IPS-20b (cell line): Measurements from ENCODE around the gene ANGPTL8.

Experiments used
- H3K27ac ChIP-seq: one replicate; pipeline ENCODE4 v1.5.1; 2013; ENCODE audit warnings: low read length
- H3K27me3 ChIP-seq: 2 replicates; pipeline ENCODE4 v1.6.1; 2013; ENCODE audit warnings: mild to moderate bottlenecking, low read length, inconsistent platforms; ENCODE audit not compliant: insufficient read depth
- H3K36me3 ChIP-seq: 2 replicates; pipeline ENCODE4 v1.6.1; 2013; ENCODE audit warnings: low read depth, mild to moderate bottlenecking, inconsistent platforms, low read length, moderate library complexity; ENCODE audit not compliant: insufficient read depth
- H3K4me1 ChIP-seq: 2 replicates; pipeline ENCODE4 v1.6.1; 2013; ENCODE audit warnings: mild to moderate bottlenecking, control low read depth, inconsistent platforms, low read length, moderate library complexity; ENCODE audit not compliant: insufficient read depth
- H3K4me3 ChIP-seq: 2 replicates; pipeline ENCODE4 v1.5.1; 2013; ENCODE audit warnings: mild to moderate bottlenecking, low read length, inconsistent platforms
- H3K9ac ChIP-seq: 2 replicates; pipeline ENCODE4 v1.6.1; 2013; ENCODE audit warnings: low read depth, mild to moderate bottlenecking, inconsistent platforms, low read length, moderate library complexity
- H3K9me3 ChIP-seq: 2 replicates; pipeline ENCODE4 v1.6.1; 2013; ENCODE audit warnings: mild to moderate bottlenecking, low read depth, low read length, inconsistent platforms; ENCODE audit not compliant: insufficient read depth

Gene ANGPTL8

DNA sequence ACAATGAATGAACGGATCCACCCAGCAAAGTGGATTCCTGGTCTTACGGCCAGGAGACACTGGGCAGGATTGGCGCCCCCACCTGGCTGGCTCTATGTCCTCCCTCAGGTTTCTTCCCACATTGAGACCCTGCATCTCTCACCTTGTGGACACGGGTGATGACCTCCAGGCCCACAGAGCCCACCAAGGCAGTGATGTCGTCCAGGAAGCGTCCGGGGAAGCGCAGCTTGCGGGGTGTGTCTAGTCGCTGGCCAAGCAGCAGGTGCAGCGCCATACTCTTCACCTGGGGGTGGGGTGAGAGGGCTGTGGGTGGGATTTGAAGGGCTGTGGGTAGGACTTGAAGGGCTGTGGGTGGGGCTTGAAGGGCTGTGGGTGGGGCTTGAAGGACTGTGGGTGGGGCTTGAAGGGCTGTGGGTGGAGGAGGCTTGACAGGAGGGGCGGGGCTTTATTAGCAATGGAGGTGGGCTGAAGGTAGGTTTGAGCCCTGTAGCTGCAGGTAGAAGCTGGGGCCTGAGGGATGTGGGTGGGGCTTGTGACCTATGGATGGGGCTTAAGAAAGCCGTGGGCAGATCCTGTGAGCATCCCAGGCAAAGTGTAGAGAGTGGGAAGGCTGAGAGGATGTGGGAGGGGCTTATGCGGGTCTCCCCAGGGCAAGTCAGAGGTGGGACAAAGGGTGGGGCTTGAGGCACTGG lies 12.1 kb upstream of the ANGPTL8 start:
- Histone ChIP-seq H3K27me3 (no peaks in the 10 kb centered on the region), H3K4me3 (no peak overlapping the region), H3K27ac (no peak overlapping the region), H3K9me3 (no peaks in the 10 kb centered on the region), H3K4me1 (no peaks in the 10 kb centered on the region), H3K9ac (no peak overlapping the region), H3K36me3 (peaks cover 16% of the 10 kb centered on the region)

DNA sequence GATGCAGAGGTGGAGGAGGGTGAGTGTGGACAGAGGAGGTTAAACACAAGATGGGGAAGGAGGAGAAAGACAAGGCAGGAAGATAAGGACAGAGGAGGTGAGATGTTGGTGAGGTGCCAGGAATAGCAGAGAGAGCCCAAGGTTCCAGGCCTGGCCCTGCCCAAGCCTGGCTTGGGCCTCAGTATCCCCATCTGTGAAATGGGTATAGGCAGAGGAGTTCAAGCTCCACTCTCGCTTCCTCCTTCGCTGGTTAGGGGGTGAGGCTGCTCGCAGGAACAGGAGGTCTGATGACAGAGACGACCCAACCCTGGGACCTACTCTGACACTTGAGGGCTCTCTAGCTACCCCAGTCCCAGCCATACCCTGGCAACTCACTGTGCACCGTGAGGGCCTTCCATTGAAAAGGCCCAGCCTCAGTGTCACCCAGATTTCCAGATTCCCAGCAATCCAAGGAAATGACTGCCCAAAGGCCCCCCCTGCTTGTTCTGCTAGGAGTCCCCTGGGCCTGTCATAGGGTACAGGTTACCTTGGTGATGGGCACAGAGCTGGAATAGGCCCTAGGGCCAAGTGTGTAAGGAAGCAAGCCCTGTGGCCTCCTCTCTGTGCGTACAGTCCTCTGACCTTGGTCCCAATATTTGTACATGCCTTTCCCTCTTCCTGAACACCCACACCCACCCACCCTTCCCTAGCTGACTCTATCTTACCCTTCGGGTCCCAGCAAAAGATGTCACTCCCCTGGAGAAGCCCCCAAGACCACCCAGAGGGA lies 8.6 kb upstream of the ANGPTL8 start:
- no peaks in the 10 kb centered on the region for H3K4me1 ChIP-seq
- no peak overlapping the region for H3K27ac ChIP-seq
- no peak overlapping the region for H3K4me3 ChIP-seq
- H3K27me3 ChIP-seq = no peaks in the 10 kb centered on the region
- peaks cover 23% of the 10 kb centered on the region for H3K36me3 ChIP-seq
- no peaks in the 10 kb centered on the region for H3K9me3 ChIP-seq
- H3K9ac ChIP-seq = no peak overlapping the region

DNA sequence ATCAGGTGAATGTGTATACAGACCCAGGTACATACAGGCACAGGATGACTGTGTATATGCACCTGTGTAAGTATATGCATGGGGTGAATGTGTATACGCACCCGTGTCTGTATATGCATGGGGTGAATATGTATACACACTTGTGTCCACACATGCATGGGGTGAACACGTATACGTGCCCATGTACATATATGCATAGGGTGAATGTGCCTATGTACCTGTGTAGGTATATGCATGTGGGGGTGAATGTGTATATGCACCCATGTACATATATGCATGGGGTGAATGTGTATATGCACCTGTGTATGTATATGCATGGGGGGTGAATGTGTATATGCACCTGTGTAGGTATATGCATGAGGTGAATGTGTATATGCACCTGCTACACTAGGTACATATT lies 6.9 kb upstream of the ANGPTL8 start:
- Histone ChIP-seq H3K4me1 (no peaks in the 10 kb centered on the region), H3K27ac (no peak overlapping the region), H3K4me3 (no peak overlapping the region), H3K27me3 (no peaks in the 10 kb centered on the region), H3K36me3 (peaks cover 17% of the 10 kb centered on the region), H3K9ac (no peak overlapping the region), H3K9me3 (no peaks in the 10 kb centered on the region)

DNA sequence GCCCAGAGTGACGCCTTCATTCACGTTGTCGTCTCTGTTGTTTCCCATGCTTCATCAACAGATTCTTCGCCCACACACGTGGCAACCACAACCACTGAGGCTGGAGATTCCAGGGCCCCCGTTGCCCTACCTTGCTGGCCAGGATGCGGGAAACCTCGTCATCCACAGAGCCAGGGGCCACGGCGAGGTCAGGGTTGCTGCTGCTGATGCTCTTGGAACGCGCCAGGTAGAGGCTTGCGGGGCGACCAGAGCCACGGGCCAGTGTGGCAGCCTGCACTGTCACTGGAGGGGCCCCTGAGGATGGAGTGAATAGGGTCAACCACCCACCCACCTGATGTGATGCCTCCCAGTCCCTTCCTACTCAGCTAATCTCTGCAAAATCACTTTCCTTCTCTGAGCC lies 6.3 kb upstream of the ANGPTL8 start:
- Histone ChIP-seq H3K9me3 (no peaks in the 10 kb centered on the region), H3K4me1 (no peaks in the 10 kb centered on the region)

DNA sequence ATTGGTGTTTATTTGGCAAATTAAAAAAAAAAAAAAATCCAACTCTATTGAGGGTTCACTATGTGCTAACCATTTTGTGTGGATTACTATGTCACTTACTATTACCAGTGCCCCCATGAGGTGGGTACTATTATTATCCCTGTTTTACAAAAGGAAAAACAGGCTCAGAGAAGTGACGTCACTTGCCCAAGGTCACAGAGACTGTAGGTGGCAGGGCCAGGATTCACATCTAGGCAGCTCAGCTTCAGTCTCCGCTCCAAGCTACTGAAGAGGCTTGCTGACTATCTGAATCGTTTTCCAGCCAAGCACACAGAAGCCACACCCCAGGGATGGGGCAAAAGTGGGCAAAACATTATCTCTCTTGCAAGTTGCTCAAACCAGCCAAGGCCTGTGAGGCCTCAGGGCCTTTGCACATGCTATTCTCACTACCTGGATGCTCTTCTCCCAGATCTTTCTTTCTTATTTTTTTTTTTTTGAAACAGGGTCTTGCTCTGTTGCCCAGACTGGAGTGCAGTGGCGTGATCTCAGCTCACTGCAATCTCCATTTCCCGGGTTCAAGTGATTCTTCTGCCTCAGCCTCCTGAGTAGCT lies 4.8 kb upstream of the ANGPTL8 start:
- H3K9me3 ChIP-seq = no peaks in the 10 kb centered on the region
- H3K27ac ChIP-seq = no peak overlapping the region
- H3K4me3 ChIP-seq = no peak overlapping the region
- H3K9ac ChIP-seq = no peak overlapping the region
- no peaks in the 10 kb centered on the region for H3K27me3 ChIP-seq
- peaks cover 21% of the 10 kb centered on the region for H3K36me3 ChIP-seq
- H3K4me1 ChIP-seq = no peaks in the 10 kb centered on the region

More for the DNA sequence above, 6.3 kb upstream of the ANGPTL8 start:
- peaks cover 17% of the 10 kb centered on the region for H3K36me3 ChIP-seq
- H3K27me3 ChIP-seq = no peaks in the 10 kb centered on the region
- H3K4me3 ChIP-seq = no peak overlapping the region
- H3K27ac ChIP-seq = no peak overlapping the region
- no peak overlapping the region for H3K9ac ChIP-seq

DNA sequence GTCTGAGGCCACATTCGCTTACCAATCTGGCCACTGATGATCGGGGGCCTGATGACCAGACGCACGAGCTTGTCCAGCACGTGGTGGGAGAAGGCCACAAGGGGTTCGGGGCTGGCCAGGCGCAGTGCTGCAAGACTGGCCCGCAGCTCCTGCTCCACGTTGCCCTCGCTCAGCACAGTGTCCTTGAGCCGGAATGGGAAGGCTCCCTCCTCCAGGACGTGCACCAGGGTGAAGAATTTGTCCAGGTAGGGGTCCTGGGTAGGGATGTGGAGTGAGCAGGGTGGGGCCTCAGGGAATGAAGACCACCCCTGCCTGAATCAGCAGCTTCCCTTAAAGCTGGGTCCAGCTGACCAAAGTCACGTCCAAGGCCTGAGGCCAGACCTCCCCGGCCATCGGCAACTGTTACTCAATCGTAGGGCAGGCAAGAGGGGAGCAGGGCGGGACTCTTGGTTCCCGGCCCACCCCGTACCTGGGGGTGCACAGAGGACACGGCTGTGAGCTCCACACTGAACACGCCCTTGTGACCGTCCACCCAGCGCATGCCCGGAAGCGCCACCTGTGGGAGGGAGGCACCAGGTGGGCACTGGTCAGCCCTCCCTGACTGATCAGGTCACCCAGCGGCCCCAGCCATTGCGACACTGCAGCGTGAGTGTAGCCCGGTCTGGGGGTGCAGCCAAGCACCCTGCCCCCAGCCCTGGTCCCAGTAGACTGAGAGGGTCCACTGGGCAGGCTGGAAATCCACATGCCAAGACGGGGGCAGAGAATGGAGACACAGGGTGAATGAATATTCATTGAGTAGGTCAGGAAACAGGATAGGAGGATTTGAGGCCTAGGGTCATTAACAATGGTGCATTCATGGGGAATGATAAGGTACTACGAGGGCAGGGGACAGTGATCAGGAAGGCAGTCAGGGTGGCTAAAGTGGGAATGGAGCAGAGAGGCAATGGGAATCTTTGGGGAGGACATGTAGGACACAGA lies 2.8 kb upstream of the ANGPTL8 start:
- H3K27me3 ChIP-seq = no peaks in the 10 kb centered on the region

DNA sequence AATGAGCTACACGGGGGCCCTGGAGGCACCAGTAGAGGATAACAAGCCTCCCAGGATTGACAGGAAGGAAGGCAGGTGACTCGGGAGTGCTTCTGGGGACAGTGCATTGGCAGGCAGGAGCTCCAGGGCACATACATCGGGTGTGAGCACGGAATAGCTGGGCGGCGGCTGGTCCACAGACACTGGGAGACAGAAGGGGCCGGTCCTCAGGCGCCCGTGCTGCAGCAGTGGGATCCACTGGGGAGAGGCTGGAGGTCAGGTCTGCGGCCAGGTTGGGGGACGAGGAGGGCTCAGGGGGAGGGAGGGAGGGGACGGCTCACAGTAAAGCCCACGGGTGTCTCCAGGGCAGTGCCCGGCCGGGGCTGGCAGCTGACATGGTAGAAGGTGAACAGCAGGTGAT lies 2.1 kb upstream of the ANGPTL8 start:
- H3K4me1 ChIP-seq = no peaks in the 10 kb centered on the region
- no peak overlapping the region for H3K9ac ChIP-seq
- H3K27me3 ChIP-seq = no peaks in the 10 kb centered on the region
- H3K36me3 ChIP-seq = peaks cover 24% of the 10 kb centered on the region
- H3K4me3 ChIP-seq = no peak overlapping the region
- no peaks in the 10 kb centered on the region for H3K9me3 ChIP-seq
- H3K27ac ChIP-seq = no peak overlapping the region

More for the DNA sequence above, 2.8 kb upstream of the ANGPTL8 start:
- H3K36me3 ChIP-seq = peaks cover 21% of the 10 kb centered on the region
- H3K4me1 ChIP-seq = no peaks in the 10 kb centered on the region
- H3K4me3 ChIP-seq = no peak overlapping the region
- H3K9me3 ChIP-seq = no peaks in the 10 kb centered on the region
- no peak overlapping the region for H3K27ac ChIP-seq
- H3K9ac ChIP-seq = no peak overlapping the region

DNA sequence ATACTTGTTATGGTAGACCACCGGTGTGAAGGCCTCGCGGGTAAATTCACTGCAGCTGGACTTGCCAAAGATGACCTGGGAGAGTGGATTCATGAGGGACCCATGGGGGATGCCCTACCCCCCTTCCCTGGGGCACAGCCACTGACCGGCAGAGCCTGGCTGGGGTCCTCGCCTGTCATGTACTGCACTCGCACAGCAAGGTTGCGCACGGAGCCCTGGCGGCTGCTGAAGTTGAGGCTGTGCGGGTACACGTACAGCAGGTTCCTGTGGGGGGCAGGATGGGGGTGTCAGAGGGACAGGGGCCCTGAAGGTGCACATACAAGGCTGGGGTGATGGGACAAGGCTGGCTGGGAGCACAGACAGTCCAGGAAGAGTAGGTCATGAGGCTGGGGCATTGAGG lies 1.4 kb upstream of the ANGPTL8 start:
- Histone ChIP-seq H3K9me3 (no peaks in the 10 kb centered on the region), H3K9ac (no peak overlapping the region), H3K4me3 (no peak overlapping the region), H3K36me3 (peaks cover 21% of the 10 kb centered on the region), H3K4me1 (no peaks in the 10 kb centered on the region), H3K27me3 (no peaks in the 10 kb centered on the region), H3K27ac (no peak overlapping the region)

DNA sequence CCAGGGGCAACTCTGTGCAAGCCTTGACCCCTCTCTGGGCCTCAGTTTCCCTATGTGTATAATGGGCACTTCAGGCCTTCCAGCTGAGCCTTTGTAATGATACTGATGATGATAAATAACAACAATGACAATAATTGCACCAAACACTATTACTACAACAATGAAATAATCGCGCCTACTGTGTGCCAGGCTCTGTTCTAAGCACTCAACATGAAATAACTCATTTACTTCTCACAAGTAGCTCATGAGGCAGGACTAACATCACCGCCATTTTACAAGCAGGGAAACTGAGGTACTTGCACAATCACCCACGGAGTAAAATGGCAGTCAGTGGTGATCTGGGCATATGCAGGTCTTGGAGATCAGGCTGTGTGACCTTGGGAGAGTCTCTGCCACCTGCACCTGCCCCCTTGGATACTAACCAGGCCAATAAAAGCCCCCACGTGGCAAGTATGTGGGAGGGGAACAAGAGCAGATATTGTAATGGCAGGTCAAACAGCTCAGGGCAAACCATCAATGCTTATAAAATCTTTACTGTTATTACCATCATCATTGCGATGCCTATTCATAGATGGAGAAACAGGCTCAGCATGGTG lies 540 bp upstream of the ANGPTL8 start:
- Histone ChIP-seq H3K4me1 (no peaks in the 10 kb centered on the region), H3K9ac (no peak overlapping the region), H3K27me3 (no peaks in the 10 kb centered on the region), H3K9me3 (no peaks in the 10 kb centered on the region), H3K4me3 (no peak overlapping the region), H3K27ac (no peak overlapping the region), H3K36me3 (peaks cover 18% of the 10 kb centered on the region)

DNA sequence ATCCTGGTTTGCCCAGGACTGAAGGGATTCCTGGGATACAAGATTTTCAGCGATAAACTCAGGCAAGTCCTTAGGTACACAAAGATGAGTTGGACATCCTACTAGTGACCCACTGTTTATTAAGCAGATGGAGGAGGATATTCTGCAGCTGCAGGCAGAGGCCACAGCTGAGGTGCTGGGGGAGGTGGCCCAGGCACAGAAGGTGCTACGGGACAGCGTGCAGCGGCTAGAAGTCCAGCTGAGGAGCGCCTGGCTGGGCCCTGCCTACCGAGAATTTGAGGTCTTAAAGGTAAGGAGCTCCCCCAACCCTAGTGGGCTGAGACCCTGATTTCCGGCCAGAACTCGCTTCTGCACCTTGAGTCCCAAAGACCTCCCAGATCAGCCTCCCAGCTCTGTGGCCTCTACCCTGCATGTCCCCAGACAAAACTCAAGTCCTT lies 607 bp downstream of the ANGPTL8 start:
- H3K4me3 ChIP-seq = no peak overlapping the region
- H3K4me1 ChIP-seq = no peaks in the 10 kb centered on the region
- H3K27ac ChIP-seq = no peak overlapping the region
- H3K9ac ChIP-seq = no peak overlapping the region
- H3K9me3 ChIP-seq = no peaks in the 10 kb centered on the region
- H3K27me3 ChIP-seq = no peaks in the 10 kb centered on the region
- H3K36me3 ChIP-seq = peaks cover 18% of the 10 kb centered on the region

DNA sequence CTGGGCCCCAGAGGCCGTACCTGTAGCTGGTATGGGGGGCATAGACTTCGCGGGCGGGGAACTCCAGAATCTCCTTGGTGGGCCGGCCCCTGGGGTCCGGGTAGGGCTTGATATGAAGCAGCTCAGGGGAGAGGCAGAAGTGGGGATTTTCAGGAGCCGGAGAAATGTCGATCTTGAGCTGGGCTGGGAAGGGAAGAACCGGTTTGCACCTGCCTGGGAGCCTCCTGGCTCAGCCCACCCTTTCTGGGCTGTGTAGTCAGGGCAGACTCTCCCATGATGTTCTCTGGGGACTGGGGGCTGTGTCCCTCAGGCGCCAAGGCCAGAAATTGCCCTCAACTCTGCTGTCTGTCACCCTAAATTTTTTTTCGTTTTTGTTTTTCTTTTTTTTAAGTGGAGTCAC lies 2.6 kb downstream of the ANGPTL8 start:
- no peak overlapping the region for H3K9ac ChIP-seq
- H3K36me3 ChIP-seq = peaks cover 14% of the 10 kb centered on the region
- H3K9me3 ChIP-seq = no peaks in the 10 kb centered on the region
- H3K4me3 ChIP-seq = no peak overlapping the region
- no peaks in the 10 kb centered on the region for H3K27me3 ChIP-seq
- no peaks in the 10 kb centered on the region for H3K4me1 ChIP-seq
- H3K27ac ChIP-seq = no peak overlapping the region
